Liver (tissue), 3 donors: ENCODE data around the gene SEC22B.
"Not testable (repeated sequence)": the region's sequence is repeated elsewhere in the genome, so short reads cannot be mapped to it uniquely, and the experiment has no call there.

Experiments
- CTCF ChIP-seq: fragments of 150-350 bp; IDR thresholded peaks from 2 replicates; pipeline ENCODE4 v1.5.1; 2017; ENCODE audit warnings: improper control_type of control experiment, low read depth, low read length; ENCODE audit not compliant: missing input control
- EGR1 ChIP-seq, 2 donors: IDR thresholded peaks; 2 replicates each; pipeline ENCODE4 v1.6.1; 2016 to 2018; ENCODE audit warnings: antibody characterized with exemption in 2 of 2, low read depth in 2 of 2
- GABPA ChIP-seq, 2 donors: IDR thresholded peaks in 1 of 2; conservative IDR thresholded peaks in 1 of 2; 2 replicates each; pipeline ENCODE4 v1.6.1; 2016; ENCODE audit warnings: antibody characterized with exemption in 2 of 2, mild to moderate bottlenecking in 1 of 2, moderate library complexity in 1 of 2
- HNF4G ChIP-seq: IDR thresholded peaks from 2 replicates; pipeline ENCODE4 v1.6.1; 2016; ENCODE audit warnings: antibody characterized with exemption
- JUND ChIP-seq, 2 donors: IDR thresholded peaks; 2 replicates each; pipeline ENCODE4 v1.6.1; 2016; ENCODE audit warnings: antibody characterized with exemption in 2 of 2
- MAX ChIP-seq: IDR thresholded peaks from 2 replicates; pipeline ENCODE4 v1.6.1; 2016; ENCODE audit warnings: antibody characterized with exemption
- RAD21 ChIP-seq, 2 donors: IDR thresholded peaks; 2 replicates each; pipeline ENCODE4 v1.6.1; 2016; ENCODE audit warnings: antibody characterized with exemption in 2 of 2, mild to moderate bottlenecking in 2 of 2
- REST ChIP-seq: IDR thresholded peaks from 2 replicates; pipeline ENCODE4 v1.6.1; 2016; ENCODE audit warnings: antibody characterized with exemption, mild to moderate bottlenecking
- RXRA ChIP-seq, 2 donors: IDR thresholded peaks; 2 replicates each; pipeline ENCODE4 v1.6.1; 2017 to 2018; ENCODE audit warnings: antibody characterized with exemption in 2 of 2, mild to moderate bottlenecking in 1 of 2
- SP1 ChIP-seq: IDR thresholded peaks from 2 replicates; pipeline ENCODE4 v1.6.1; 2018; ENCODE audit warnings: antibody characterized with exemption, mild to moderate bottlenecking
- TAF1 ChIP-seq: conservative IDR thresholded peaks from 2 replicates; pipeline ENCODE4 v1.6.1; 2016; ENCODE audit warnings: antibody characterized with exemption, mild to moderate bottlenecking
- YY1 ChIP-seq: IDR thresholded peaks from 2 replicates; pipeline ENCODE4 v1.6.1; 2016; ENCODE audit warnings: antibody characterized with exemption, mild to moderate bottlenecking
- TF ChIP-seq, protein P1 (sequence below): IDR thresholded peaks from 2 replicates; pipeline ENCODE4 v1.6.1; 2016; ENCODE audit warnings: antibody characterized with exemption
- TF ChIP-seq, protein P2 (sequence below): IDR thresholded peaks from 2 replicates; pipeline ENCODE4 v1.6.1; 2016; ENCODE audit warnings: antibody characterized with exemption
- donor health status: healthy.
- donor health status: healthy.

DNA sequence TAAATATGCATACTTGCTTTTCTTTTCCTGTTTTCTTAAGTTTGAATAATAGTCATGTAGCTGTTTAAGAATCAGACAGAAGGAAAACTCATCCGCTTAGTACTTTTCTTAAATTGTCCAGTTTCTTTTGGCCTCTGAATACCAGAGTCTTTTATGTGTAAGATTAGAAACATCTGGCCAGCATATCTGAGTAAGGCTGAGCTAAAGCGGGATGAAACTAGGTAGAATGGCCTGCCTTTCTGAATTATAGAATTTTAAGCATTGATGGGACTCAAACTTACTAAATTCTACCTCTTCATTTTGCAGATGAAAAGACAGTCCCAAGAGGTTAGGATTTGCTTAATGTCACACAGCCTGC lies 43.9 kb downstream of the SEC22B start:
- TF ChIP-seq CTCF; TAF1; SP1; REST; HNF4G; YY1; RAD21 (IDR thresholded peaks at IDR 0.05); EGR1 (IDR thresholded peaks at IDR 0.05; ENCODE audit: low read depth in 2 of 2); JUND (IDR thresholded peaks at IDR 0.05); MAX; RXRA (IDR thresholded peaks at IDR 0.05); GABPA (IDR thresholded peaks at IDR 0.05 in 1 of 2, conservative IDR thresholded peaks at IDR 0.05 in 1 of 2): not testable (repeated sequence)
- TF ChIP-seq, protein P1, sequence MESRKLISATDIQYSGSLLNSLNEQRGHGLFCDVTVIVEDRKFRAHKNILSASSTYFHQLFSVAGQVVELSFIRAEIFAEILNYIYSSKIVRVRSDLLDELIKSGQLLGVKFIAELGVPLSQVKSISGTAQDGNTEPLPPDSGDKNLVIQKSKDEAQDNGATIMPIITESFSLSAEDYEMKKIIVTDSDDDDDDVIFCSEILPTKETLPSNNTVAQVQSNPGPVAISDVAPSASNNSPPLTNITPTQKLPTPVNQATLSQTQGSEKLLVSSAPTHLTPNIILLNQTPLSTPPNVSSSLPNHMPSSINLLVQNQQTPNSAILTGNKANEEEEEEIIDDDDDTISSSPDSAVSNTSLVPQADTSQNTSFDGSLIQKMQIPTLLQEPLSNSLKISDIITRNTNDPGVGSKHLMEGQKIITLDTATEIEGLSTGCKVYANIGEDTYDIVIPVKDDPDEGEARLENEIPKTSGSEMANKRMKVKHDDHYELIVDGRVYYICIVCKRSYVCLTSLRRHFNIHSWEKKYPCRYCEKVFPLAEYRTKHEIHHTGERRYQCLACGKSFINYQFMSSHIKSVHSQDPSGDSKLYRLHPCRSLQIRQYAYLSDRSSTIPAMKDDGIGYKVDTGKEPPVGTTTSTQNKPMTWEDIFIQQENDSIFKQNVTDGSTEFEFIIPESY = not testable (repeated sequence)
- TF ChIP-seq, protein P2, sequence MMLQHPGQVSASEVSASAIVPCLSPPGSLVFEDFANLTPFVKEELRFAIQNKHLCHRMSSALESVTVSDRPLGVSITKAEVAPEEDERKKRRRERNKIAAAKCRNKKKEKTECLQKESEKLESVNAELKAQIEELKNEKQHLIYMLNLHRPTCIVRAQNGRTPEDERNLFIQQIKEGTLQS = not testable (repeated sequence)
